Measurements from ENCODE around the gene DHCR7.
A peak's percentile ranks its signal among the peaks of the same experiment; 100 is the strongest.

Gene DHCR7

DNA sequence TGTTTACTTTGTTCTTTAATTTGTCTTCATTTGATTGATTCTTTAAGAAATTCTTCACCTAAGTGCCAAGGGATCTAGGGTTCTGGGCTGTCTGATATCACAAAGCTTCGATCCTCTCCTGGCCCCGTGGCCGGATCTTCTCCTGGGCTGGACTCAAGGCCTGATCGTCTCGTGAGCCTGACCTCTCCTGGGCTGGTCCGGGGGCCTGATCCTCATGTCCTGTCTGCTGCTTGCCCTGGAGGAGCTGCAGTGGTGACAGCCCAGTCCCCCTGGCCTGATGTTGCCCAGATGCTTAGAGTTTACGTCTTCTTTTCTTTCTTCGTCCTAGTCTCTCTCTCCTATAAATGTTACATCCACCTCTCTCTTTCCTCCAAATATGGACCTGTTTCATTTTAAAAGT is 8.1 kb upstream of the DHCR7 start:
- no peak for DNase-seq

GRCh38 chr11:71454470-71455113 is 6.4 kb upstream of the DHCR7 start:
- DNase-seq = peak; percentile 7 to 56 (median 30)

DNA sequence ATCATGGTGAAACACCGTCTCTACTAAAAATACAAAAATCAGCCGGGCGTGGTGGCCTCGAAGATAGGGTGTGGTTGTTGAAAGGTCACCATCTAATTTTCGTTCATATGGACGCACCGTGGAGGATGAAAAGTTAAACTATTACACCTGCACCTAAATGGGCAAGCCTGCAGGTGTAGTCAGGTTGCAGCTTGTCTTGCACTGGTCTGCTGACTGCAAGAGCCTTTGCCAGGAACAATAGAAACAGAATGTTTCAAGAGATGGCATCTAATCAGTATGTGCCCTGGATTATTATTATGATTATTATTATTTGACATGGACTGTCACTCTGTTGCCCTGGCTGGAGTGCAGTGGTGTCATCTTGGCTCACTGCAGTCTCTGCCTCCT is 5.7 kb upstream of the DHCR7 start:
- DNase-seq = no peak

DNA sequence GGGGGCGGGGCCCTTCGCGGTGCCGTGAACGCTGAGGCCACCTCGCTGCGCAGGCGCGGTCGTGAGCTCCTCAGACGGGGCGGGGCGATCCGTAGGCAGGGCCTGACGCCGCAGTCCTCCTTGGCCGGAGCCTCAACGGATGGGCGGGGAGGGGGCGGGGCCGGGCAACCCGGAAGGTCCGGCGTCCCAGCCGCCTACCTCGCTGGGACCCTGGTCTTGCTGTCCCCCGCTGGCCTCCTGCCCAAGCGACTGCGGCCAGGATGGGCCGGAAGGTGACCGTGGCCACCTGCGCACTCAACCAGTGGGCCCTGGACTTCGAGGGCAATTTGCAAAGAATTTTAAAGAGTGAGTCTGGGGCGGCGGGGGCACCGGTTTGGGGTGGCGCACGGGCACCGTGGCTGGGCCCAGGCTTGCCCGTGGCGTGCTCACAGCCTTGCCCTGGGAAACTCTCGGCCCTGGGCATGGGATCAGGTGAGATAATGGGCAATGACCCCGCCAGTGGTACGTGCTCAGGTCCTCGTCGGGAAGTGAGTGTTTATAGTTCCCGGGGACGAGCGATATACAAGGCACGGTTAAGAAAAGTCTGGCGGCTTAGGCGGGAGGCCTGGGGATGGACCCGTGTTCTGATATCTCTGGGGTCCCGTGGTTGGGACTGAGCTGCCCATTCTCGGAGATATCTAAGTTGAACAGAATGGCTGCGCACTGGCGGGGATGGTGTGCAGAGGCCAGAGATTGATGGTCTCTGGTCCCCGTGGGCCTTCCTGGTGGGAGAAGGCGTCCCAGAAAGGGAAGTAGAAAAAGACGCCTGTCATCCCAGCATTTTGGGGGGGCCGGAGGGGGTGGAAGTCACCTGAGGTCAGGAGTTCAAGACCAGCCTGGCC is 5.1 kb upstream of the DHCR7 start, which contains the start of gene NADSYN1:
TSS of gene NADSYN1 (plus strand) at position 167 of the 881 bp plus-strand sequence. CDS start at position 261, 94 bp downstream.
- peak; percentile 82 to 93 (median 90) for DNase-seq

DNA sequence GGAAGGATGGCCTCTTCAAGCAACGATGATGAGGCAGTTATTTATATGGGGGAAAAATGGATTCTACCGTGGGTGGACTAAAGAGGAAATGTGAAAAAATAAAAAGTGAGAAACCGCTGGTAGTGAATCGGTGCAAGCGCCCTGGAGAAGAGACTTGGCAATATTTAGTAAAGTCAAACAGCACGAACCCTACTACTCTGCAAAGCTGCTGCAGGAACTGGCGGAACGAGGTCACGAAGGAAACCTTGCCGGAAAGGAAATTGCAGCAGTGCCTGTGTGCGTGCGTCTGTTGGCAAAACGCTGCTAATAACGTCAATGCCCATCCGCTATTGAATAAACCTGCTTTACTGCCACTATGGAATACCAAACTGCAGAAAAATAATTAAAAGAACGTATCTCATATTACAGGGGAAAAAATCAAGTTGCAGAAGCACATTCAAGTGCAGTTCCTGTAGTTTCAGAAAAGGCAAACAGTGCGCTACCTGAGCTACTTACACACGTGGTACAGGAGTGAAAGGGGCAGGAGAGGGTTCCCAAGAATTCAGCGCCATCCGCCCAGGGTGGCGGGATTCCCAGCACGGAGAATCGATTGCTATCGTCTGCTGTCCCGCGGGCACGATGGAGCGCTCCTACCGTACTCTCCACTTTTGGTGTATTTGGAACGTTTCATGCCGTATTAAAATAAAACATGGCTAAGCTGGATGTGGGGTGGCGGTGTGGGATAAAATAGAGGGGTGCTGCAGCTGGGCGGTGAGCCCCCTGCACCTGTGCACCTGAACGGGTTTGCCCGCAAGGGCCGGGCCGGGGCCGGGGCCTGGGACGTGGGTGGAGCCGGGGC is 4.2 kb upstream of the DHCR7 start:
- DNase-seq = peak; percentile 33 to 80 (median 66)

GRCh38 chr11:71451596-71452198 is 3.5 kb upstream of the DHCR7 start:
- DNase-seq = no peak

GRCh38 chr11:71450939-71451338 is 2.7 kb upstream of the DHCR7 start:
- DNase-seq = no peak

GRCh38 chr11:71450507-71450906 is 2.3 kb upstream of the DHCR7 start:
- DNase-seq = no peak

GRCh38 chr11:71449596-71449995 is 1.4 kb upstream of the DHCR7 start:
- DNase-seq = no peak

GRCh38 chr11:71447791-71448256 is 369 bp downstream of the DHCR7 start:
- DNase-seq = peak in 4 of 6 experiments; percentile 25 to 59 (median 50)

DNA sequence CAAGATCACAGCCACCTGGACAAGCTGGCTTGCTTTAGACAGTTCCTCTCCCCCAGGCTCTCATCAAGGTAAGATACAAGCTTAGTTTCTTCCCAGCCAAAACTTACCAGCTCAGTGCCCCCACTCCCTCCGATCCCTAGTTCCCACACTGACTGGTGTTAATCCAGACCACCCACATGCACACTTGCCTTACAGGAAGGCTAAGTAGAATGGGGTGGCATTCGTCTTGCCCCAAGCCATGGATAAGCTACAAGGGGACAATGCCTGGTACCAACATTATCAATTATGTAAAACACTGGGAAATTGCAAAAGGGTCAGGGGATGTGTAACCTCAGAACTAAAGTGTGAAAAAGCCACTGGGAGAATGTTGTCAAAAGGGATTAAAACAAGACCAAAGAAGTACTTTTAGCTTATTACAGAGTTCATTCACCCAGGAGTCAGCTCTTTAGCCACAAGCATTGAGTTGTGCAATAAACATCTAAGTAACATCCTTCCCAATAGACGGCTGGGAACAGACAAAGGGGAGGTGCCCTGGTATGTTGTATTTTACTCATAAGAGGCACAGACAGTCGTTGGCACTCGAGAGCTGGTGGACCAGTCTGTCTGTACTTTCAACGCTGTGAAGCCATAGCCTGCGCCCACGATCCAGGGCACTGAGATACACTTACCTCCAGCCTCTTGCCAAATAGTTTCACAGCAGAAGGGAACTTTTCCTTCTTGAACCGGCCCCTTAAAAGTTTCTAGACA is 1.1 kb downstream of the DHCR7 start:
- DNase-seq = peak in 1 of 6 experiments; percentile 13

DNA sequence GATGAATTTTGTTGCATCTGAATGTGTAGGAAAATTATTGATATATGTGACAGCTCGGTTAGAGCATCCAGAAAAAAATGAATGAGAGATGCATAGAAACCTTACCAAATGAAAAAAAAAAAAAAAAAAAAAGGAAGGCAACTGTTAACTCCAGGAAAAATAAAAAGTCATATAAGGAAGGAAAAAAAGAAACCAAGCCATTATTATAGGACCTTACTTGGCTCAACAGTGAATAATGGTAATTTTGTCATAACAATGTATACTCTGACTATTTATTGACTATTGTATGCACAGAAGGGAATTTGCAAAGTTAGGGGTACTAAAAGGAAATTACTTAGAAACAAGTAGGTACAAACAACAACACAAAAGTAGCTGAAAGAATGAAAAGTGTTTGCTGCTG is 2.0 kb downstream of the DHCR7 start:
- no peak for DNase-seq

DNA sequence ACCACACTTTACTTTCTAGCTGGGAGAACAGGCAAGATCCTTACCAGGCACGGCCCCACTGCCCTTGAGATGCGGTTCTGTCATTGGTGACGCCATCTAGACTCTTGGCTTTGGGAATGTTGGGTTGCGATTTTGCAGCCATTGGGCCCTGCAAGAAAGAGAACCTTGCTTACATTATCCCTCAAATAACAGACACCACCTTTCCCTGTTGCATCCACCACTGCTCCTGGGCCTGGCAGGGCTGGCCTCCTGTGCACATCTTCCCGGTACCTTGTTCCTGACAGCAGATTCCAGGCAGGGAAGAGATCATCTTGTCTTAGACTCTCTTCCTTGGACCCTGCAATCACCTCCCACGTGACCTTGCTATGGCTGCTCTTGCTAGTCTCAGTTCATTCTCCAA is 3.4 kb downstream of the DHCR7 start:
- DNase-seq = no peak

- DNase-seq = no peak
Observed at GRCh38 chr11:71443736-71444445, 4.3 kb downstream of the DHCR7 start.

- no peak for DNase-seq
Observed at GRCh38 chr11:71442880-71443279, 5.3 kb downstream of the DHCR7 start.

- DNase-seq = no peak
Observed at GRCh38 chr11:71442123-71442522, 6.1 kb downstream of the DHCR7 start.

DNA sequence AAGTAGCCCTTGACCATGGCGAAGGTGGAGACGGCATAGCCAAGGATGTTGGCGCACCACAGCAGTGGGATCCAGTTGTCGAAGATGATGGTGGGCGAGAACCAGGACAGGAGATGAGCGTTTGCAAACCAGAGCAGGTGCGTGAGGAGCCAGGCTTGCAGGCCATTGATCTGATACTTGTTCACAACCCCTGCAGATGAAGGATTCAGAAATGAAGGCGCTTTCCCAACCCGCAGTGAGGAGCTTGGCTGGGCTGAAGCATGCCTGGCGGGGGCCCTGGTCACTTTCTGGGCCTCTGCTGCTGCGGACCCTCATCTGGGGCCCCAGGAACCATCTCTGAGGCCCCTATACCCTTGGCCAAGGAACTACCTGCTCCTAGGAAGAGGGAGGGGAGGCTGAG is 6.9 kb downstream of the DHCR7 start:
- no peak for DNase-seq

GRCh38 chr11:71440021-71440755 is 8.0 kb downstream of the DHCR7 start:
- no peak for DNase-seq

GRCh38 chr11:71438650-71439049 is 9.5 kb downstream of the DHCR7 start:
- no peak for DNase-seq

GRCh38 chr11:71437879-71438278 is 10.3 kb downstream of the DHCR7 start:
- DNase-seq = no peak

DNA sequence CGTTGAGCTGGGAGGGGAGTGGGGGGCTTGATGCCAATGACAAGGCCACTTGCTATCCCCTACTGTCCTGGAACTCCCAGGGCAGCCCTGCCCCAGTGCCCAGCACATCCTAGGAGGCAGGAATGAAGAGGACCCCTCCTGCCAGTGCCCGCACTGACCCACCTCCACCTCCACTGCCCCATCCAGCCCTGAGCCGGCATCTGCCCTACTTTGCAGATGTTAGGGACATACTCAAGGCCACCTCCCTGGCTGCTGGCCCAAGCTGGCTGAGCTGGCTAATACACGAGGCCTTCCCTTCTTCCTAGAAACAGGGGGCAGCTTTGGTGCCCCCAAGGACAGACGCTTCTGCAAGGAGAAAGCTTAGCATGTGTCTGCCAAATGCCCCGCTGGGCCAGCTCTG is 10.8 kb downstream of the DHCR7 start:
- DNase-seq = no peak

Data from stimulated activated naive CD4-positive, alpha-beta T cell (primary cell).